ENCODE results near the gene PTGFRN. TPM values are rescaled to one million over a fixed set of nuclear protein-coding genes. Genes with fewer than 3 reads are reported as not detected.

Gene PTGFRN
- total and polyA plus RNA-seq, 9 of the 15 experiments (the other 6 are each of a cell fraction or from before 2014, with no cell fraction given): 17.3 to 33.1 (median 25.7) TPM

- H3K36me3 ChIP-seq (ENCODE audit: control insufficient read depth, insufficient read depth, low read length): peaks cover 64% of the 10 kb centered on the region
- in situ Hi-C loops (cut with MboI): no loop called here
- no peaks in the 10 kb centered on the region for H3K27me3 ChIP-seq (ENCODE audit: control insufficient read depth in 2 of 2, insufficient read depth in 2 of 2, low read length in 2 of 2)
- no TSS peak for BruUV-seq (replicated peaks)
- no peak overlapping the region for H2AFZ ChIP-seq (ENCODE audit: low read depth, low read length)
- ChIA-PET CTCF (ENCODE audit: low intra/inter-chr PET ratio) (no interaction called here), POLR2A (interaction anchor here (0.6 to 1.4 kb wide), 3 partner anchors 10 to 230 kb away, joined by 3 read pairs; no protein-coding TSS in a partner anchor)
- TF ChIP-seq MED1 (CRISPR knock-in tag; IDR thresholded peaks at IDR 0.05; ENCODE audit: borderline replicate concordance) (no peak), ZNF175 (CRISPR knock-in tag; IDR thresholded peaks at IDR 0.05; ENCODE audit: low read depth) (no peak), RBM25 (IDR thresholded peaks at IDR 0.05; ENCODE audit: low read depth, low read length, severe bottlenecking) (no peak)
- no peak overlapping the region for H3K27ac ChIP-seq (ENCODE audit: extremely low read depth, low read depth, low read length)
- H3K4me3 ChIP-seq: no peak overlapping the region
- H3K9me1 ChIP-seq (ENCODE audit: control insufficient read depth, insufficient read depth, low read length): no peaks in the 10 kb centered on the region
- H3K4me2 ChIP-seq (ENCODE audit: insufficient read depth, low read length): no peak overlapping the region
- H3K9ac ChIP-seq (ENCODE audit: insufficient read depth in 1 of 2, low read depth in 2 of 2, low read length in 2 of 2): no peak overlapping the region
- no peak for DNase-seq (ENCODE audit: extremely low read depth in 1 of 4, low spot score in 3 of 4)
- no peak for FAIRE-seq
- 79% methylated on average over 13 of the region's 13 CpGs for WGBS (ENCODE audit: insufficient coverage, low coverage, missing lambda C conversion rate)
- H3K4me1 ChIP-seq (replicated peaks in 1 of 2; ENCODE audit: control insufficient read depth in 2 of 2, insufficient read depth in 2 of 2, low read length in 2 of 2): peaks cover 0 to 4% of the 10 kb centered on the region in 2 experiments; a peak in 2 of 5 replicates
- no peaks in the 10 kb centered on the region for H3K9me3 ChIP-seq (replicated peaks; ENCODE audit: control insufficient read depth, insufficient read depth, low read depth, low read length)
- no peaks in the 10 kb centered on the region for H4K20me1 ChIP-seq (replicated peaks; ENCODE audit: control insufficient read depth, insufficient read depth, low read length)
- ATAC-seq: no peak
- intact Hi-C loops (cut with micrococcal nuclease): no loop called here
- no peaks in the 10 kb centered on the region for H3K79me2 ChIP-seq (ENCODE audit: control insufficient read depth, insufficient read depth, low read length)
Measured at GRCh38 chr1:116950517-116951199, 40.9 kb downstream of the PTGFRN start.

DNA sequence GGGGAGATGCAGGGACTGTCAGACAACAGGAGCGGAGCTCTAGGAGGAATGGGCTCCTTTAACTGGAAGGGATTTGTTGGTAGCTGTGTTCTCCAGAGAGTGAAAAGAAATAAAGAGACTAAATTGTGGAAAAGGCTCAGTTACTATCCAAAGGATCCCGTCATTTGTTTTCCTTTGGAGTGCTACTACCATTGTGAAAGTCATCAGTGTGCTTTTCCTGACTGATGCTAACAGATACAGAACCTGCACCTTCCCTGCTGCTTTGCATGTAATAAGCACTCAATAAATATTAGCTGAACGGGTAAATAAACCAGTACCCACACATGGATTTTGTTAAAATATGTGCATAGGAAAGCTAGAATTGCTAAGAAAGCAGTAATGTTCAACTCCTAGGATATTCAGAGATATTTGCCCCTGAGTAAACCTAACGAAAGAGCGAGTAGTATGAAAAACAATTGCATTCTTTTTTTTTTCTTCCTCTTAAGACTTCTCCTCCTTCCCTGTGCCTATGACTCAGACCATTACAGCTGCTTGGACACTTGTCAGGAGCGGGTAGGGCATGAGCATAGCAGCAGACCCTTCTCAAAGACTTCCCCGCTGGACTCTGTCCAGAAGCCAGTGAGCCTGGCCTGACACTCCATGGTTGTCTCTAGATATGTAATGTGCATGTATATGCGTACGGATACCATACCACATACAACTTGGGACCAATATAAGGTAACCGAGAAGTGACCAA is 41.7 kb downstream of the PTGFRN start:
- POLR2A ChIA-PET: interaction anchor here (0.6 to 1.4 kb wide), 2 partner anchors 187 to 230 kb away, joined by 3 read pairs; no protein-coding TSS in a partner anchor
- no TSS peak for BruUV-seq (replicated peaks)
- TF ChIP-seq ZNF57 (CRISPR knock-in tag; IDR thresholded peaks at IDR 0.05): no peak
- TF ChIP-seq NR0B1 (IDR thresholded peaks at IDR 0.05; ENCODE audit: partially characterized antibody): no peak
- TF ChIP-seq ZNF175 (CRISPR knock-in tag; IDR thresholded peaks at IDR 0.05; ENCODE audit: low read depth): no peak
- no peak for TF ChIP-seq FOXP4 (CRISPR knock-in tag; IDR thresholded peaks at IDR 0.05; ENCODE audit: borderline replicate concordance)
- no peak for TF ChIP-seq RFX7 (CRISPR knock-in tag; IDR thresholded peaks at IDR 0.05)
- no peak for TF ChIP-seq ZKSCAN8 (CRISPR knock-in tag; IDR thresholded peaks at IDR 0.05)
- no peak for TF ChIP-seq KAT2B (IDR thresholded peaks at IDR 0.05; ENCODE audit: low read depth, low read length)
- no peak for TF ChIP-seq IRF2 (CRISPR knock-in tag; IDR thresholded peaks at IDR 0.05)

More for the DNA sequence above, 41.7 kb downstream of the PTGFRN start:
- H4K20me1 ChIP-seq (replicated peaks; ENCODE audit: control insufficient read depth, insufficient read depth, low read length): no peaks in the 10 kb centered on the region
- no peaks in the 10 kb centered on the region for H3K9me3 ChIP-seq (replicated peaks; ENCODE audit: control insufficient read depth, insufficient read depth, low read depth, low read length)
- DNase-seq (ENCODE audit: extremely low read depth in 1 of 4, low spot score in 3 of 4) (no peak), ATAC-seq (no peak), FAIRE-seq (no peak)
- intact Hi-C loops (cut with micrococcal nuclease) (no loop called here), in situ Hi-C loops (cut with MboI) (no loop called here)
- no peaks in the 10 kb centered on the region for H3K9me1 ChIP-seq (ENCODE audit: control insufficient read depth, insufficient read depth, low read length)
- no peak overlapping the region for H2AFZ ChIP-seq (ENCODE audit: low read depth, low read length)
- H3K36me3 ChIP-seq (ENCODE audit: control insufficient read depth, insufficient read depth, low read length): peaks cover 57% of the 10 kb centered on the region
- no peak overlapping the region for H3K9ac ChIP-seq (ENCODE audit: insufficient read depth in 1 of 2, low read depth in 2 of 2, low read length in 2 of 2)
- no peaks in the 10 kb centered on the region for H3K27me3 ChIP-seq (ENCODE audit: control insufficient read depth in 2 of 2, insufficient read depth in 2 of 2, low read length in 2 of 2)
- no peak overlapping the region for H3K27ac ChIP-seq (ENCODE audit: extremely low read depth, low read depth, low read length)
- no peaks in the 10 kb centered on the region for H3K79me2 ChIP-seq (ENCODE audit: control insufficient read depth, insufficient read depth, low read length)
- CTCF ChIA-PET (ENCODE audit: low intra/inter-chr PET ratio): no interaction called here
- WGBS (ENCODE audit: insufficient coverage, low coverage, missing lambda C conversion rate): 83% methylated on average over 10 of the region's 10 CpGs
- H3K4me3 ChIP-seq: no peak overlapping the region
- peaks cover 0 to 4% of the 10 kb centered on the region in 2 experiments; a peak in 2 of 5 replicates for H3K4me1 ChIP-seq (replicated peaks in 1 of 2; ENCODE audit: control insufficient read depth in 2 of 2, insufficient read depth in 2 of 2, low read length in 2 of 2)
- no peak overlapping the region for H3K4me2 ChIP-seq (ENCODE audit: insufficient read depth, low read length)
